HG02678 (cell line): ENCODE data around the gene PRKCA.

Experiments
- ATAC-seq: cut with Tn5 transposase; IDR thresholded peaks from one replicate; pipeline ENCODE4 v1.9.1; 2021; ENCODE audit warnings: mild to moderate bottlenecking, moderate library complexity; ENCODE audit not compliant: unreplicated experiment

PRKCA gene

GRCh38 chr17:66537502-66537901 lies 235.1 kb downstream of the PRKCA start:
- no peak for ATAC-seq

- ATAC-seq = no peak
Observed at GRCh38 chr17:66538776-66539175, 236.4 kb downstream of the PRKCA start.

GRCh38 chr17:66540131-66540781 lies 237.8 kb downstream of the PRKCA start:
- no peak for ATAC-seq

- peak; percentile 64 for ATAC-seq
Observed at GRCh38 chr17:66541461-66542128, 239.2 kb downstream of the PRKCA start.

- peak; percentile 98 for ATAC-seq
Observed at GRCh38 chr17:66542129-66542966, 239.9 kb downstream of the PRKCA start.

- ATAC-seq = no peak
Observed at GRCh38 chr17:66542967-66543520, 240.6 kb downstream of the PRKCA start.

- no peak for ATAC-seq
Observed at GRCh38 chr17:66543526-66543925, 241.1 kb downstream of the PRKCA start.

- ATAC-seq = no peak
Observed at GRCh38 chr17:66545918-66546317, 243.5 kb downstream of the PRKCA start.

- ATAC-seq = no peak
Observed at GRCh38 chr17:66547151-66547865, 244.9 kb downstream of the PRKCA start.

- no peak for ATAC-seq
Observed at GRCh38 chr17:66548158-66548557, 245.7 kb downstream of the PRKCA start.

- ATAC-seq = no peak
Observed at GRCh38 chr17:66548659-66549310, 246.4 kb downstream of the PRKCA start.

- no peak for ATAC-seq
Observed at GRCh38 chr17:66549311-66549704, 246.9 kb downstream of the PRKCA start.

GRCh38 chr17:66549731-66550207 lies 247.4 kb downstream of the PRKCA start:
- ATAC-seq = no peak

GRCh38 chr17:66551839-66552238 lies 249.4 kb downstream of the PRKCA start:
- ATAC-seq = no peak

- no peak for ATAC-seq
Observed at GRCh38 chr17:66552371-66552770, 250.0 kb downstream of the PRKCA start.

GRCh38 chr17:66555605-66556004 lies 253.2 kb downstream of the PRKCA start:
- no peak for ATAC-seq

GRCh38 chr17:66557200-66557599 lies 254.8 kb downstream of the PRKCA start:
- ATAC-seq = no peak

- ATAC-seq = no peak
Observed at GRCh38 chr17:66557886-66558285, 255.5 kb downstream of the PRKCA start.

- ATAC-seq = no peak
Observed at GRCh38 chr17:66560691-66561090, 258.3 kb downstream of the PRKCA start.

- no peak for ATAC-seq
Observed at GRCh38 chr17:66562119-66562518, 259.7 kb downstream of the PRKCA start.
